Left renal pelvis (tissue), 4 donors: ENCODE results near the gene HMG20A. TPM values are rescaled to one million over a fixed set of nuclear protein-coding genes. Genes with fewer than 3 reads are reported as not detected.

ENCODE experiments used
- DNase-seq, 4 donors: peaks; one replicate each; pipeline ENCODE4 v3.0.0-alpha.2; 2013; ENCODE audit warnings: low read depth in 4 of 4, low spot score in 3 of 4
- polyA plus RNA-seq, 4 donors: library from polyadenylated mRNA; unstranded; fragments of 120-200 nt; gene quantifications; one replicate each; pipeline ENCODE4 v1.2.1, GENCODE V29; 2013; ENCODE audit not compliant: insufficient read length in 4 of 4

The HMG20A gene
- polyA plus RNA-seq, 4 donors: 55.8 to 74.6 (median 70.2) TPM

DNA sequence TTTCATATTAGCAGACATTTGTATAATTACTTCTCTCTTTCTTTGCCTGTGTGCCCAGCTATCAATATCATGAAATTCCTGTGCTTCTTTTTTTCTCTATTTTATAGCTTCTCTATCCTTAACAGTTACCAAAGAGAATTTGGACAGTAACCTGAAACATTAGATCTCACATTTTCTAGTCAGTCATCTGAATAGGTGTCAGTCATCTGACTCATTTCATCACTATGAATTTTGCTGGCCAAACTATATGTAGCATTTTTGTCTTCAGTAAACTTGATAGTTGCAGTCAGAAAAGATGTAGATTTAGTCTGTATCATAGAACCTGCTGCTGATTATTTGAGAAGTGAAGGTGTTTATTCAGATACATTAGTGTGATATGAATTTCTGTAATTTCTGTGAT, 52.6 kb downstream of the HMG20A start:
- no peak for DNase-seq

DNA sequence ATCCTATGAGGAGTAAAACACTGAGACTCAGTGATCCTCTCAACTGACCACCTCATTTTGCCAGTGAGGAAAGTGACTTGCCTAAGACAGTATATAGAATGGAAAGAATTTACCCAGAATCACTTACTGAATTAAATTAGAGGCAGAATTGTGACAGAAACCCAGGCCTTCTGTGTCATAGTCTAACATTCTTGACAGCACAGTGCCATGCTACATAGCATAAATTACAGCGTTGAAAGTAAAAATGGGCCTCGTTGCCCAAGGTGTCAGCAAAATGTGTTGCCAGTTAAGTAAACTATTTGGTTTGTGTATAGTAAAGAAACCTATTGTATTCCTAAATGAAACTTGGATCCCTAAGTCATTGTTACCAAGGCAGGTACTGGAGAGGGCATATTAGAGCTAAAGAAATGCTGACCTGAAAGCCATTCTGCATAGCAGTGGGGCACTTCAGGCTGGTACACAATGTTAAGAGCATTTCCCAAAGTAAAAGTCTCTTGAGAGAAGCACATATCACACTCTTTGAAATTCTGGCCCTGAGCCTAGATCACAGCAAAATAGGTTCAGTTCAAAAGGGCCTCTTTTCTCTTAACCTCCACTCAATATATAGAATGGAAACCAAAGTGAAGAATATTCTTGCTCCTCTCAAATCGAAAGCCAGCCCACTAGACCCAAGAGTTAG, 53.8 kb downstream of the HMG20A start:
- DNase-seq: no peak

DNA sequence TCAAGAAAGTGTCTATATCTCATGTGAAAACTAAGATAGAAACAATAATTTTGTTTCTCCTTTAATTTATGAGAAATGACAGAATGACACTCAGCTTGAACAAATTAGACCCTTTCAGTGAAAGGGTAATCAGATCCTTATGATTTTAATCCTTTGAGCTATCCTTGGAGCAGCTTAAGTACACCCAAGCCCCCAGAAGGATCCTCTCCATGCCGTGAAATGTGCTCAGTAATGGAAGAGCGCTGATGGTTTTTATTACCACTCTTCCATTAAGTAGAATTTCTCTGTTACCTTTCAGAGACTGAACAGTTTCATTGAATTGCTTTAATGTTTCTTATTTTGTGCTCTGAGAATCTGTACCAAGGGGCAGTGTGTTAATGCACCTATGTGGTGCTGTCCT, 54.3 kb downstream of the HMG20A start:
- no peak for DNase-seq

DNA sequence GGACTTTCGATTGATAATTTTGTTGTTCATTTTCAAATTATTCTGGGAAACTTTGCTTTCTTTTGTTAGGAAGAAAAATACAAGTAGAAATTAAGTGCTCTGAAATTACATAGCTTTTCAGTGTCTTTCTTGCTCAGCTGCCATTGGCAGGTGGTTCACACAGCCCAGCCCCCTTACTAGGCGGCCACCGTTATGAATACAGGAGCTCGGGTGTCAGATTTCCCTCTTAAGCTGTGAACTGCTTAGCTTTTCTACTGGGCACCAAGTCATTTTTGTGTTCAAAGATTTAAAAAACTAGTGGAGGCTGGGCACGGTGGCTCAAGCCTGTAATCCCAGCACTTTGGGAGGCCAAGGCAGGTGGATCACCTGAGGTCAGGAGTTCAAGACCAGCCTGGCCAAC, 55.2 kb downstream of the HMG20A start:
- DNase-seq: no peak

DNA sequence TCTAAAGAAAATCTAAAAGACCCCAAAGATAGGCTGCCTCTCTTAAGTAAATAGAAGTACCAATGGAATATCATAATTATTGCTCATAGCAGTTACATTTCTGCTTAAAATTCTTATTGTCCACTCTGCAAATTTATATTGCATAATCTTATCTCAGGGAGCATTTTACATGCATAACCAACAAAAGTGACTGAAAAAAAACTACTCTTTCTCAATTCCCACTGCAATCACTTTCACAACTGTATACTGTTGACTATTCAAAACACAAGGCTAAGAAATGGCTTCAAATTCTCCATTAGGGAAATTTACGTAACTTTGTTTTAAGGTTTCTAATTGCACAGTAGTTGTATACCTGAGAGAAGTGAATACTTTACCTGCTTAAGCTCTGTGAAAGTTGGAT, 56.3 kb downstream of the HMG20A start:
- DNase-seq: no peak

DNA sequence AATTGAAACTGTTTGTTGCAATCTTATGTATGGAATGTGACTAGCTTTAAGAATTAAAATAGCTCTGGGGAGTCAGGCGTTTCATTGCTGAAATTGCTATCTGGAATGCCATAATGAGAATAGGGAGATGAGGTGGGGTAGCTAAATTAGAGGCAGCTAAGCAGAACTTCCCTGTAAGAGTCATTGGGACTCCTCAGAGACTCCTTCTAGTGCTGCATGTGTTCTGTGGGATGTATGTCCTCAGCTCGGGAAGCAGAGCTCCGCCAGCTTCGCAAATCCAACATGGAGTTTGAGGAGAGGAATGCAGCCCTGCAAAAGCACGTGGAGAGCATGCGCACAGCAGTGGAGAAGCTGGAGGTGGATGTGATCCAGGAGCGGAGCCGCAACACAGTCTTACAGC, 57.4 kb downstream of the HMG20A start:
- DNase-seq: no peak

DNA sequence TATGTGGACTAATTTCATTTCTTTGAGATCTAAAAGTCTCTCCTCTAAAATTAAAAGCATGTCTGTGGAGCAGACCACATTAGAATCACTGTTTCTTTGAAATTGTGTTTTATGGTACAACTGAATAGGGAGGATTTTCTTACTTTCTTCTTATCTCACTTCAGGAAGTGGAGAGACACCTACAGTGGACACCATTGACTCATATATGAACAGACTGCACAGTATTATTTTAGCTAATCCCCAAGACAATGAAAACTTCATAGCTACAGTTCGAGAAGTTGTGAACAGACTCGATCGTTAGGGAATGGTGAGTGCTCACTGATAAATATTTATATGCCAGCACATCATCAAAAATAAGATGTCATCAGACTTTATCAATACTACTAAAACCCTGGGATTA, 58.3 kb downstream of the HMG20A start:
- DNase-seq: no peak

DNA sequence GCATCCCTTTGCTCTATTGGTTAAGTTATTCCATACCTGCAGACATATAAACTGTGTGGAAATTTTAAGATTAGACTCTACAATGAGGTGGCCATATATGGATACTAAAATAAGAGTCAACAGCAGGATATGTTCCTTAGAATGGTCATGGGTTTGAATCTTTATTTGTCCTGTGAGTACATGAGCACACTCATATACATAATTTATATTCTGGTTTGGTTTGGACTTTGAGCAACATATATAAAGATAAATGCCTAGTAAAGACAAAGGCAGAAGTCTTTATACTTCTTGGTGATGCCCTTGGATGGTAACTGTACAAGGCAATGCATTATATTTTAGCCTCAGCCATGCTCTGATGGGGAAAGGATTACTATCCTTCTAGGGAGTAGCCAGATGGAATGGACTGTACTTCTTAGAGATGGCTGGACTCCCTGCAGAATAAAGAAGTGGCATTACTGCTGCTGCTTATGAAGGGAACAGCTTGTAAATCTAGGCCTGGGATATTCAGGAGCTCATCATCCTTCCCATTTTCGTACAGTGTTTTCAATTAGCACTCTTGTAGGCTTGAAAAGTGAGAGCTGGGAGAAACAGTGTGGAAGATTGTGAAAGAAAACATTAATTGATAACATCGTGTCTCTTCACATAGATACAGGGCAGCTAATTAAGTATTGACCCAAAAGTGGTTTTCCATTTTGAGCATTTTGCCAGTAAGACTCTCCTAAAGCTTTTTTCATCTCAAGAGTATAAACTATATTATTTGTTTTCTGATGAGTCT, 60.4 kb downstream of the HMG20A start:
- DNase-seq: no peak

DNA sequence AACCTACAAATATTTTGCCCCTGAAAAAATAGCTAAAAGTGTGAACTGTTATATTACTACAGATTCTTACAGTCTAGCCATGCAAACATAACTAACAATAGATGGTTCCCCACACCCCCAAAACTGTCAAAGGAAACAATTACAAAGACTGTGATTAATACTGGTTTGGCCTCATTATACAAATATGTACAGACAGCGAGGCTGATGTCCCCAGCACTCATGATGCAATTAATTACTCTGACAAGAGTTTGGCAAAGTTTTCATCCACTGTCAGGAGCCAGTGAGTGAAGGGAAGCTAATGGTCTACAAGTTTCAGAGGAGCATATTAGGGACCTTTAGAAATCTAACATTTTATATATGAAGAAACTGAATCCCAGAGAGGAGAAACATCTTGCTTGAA, 61.0 kb downstream of the HMG20A start:
- no peak for DNase-seq

DNA sequence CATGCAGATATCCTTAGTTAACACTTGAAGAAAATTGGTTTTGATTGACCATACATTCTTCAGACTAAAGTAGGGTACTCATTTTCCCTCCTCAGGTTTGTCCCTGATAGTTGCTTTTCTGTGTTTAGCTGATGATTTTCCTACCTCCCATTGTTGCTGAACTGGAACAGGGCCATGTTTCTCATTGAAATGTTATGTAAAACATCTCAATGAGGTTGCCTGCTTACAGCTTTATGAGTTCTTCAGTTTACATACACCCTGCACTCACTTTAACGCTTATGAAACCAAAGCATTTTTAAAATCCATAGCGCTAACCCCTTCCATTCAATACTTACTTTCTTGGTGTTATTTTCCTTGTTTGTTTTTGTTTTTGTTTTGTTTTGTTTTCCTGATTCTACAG, 61.9 kb downstream of the HMG20A start:
- DNase-seq: no peak

DNA sequence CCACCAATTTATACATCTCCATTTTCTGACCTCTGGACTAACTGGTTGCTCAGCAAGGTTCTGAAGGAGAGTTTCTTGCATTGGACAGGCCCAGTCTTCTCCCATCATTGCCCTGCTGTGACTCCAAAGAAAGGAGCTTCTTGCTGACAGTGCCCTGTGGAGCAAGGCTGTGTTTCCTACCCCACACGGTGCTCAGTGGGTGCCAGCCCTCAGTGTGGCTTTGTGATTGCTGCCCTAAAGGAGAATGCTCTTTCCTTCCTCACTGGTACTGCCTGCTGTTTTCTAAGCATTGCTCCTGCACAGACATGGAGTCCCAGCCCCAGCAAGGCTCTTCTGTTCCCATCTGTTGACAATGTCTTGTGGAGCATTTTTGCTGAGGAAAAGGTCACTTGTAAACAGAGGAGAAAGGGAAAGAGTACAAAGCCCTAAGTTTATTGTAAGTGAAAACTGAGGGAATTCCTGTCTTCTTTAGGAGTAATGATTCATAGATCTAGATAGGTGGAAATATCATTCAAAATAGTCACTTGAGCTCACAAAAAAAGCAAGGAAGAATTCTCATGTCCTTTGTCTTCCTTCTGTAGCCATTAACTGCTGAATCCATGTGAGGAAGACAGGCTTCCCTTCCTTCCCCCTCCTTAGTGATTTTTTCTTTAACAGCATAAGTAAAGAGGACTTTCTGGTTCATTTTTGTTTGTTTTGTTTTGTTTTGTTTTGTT, 62.9 kb downstream of the HMG20A start:
- no peak for DNase-seq

DNA sequence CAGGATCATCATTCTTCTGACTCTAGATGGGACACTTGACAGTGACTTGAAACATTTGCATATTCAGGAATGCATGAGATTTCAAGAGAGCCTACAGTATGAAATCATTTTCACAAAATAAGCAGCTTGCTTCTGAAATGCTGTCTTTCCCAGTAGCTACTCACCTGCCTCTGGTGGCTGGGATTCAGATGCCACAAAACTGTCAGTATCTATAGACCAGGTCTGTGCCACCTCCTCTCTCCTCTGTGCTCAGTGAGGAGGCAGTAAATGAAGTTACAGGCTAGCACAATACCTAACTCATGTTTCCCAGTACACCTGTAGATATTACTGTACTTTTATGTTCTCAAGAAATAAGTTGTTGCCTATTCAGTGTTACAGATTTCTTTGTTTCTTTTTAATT, 64.3 kb downstream of the HMG20A start:
- DNase-seq: no peak

DNA sequence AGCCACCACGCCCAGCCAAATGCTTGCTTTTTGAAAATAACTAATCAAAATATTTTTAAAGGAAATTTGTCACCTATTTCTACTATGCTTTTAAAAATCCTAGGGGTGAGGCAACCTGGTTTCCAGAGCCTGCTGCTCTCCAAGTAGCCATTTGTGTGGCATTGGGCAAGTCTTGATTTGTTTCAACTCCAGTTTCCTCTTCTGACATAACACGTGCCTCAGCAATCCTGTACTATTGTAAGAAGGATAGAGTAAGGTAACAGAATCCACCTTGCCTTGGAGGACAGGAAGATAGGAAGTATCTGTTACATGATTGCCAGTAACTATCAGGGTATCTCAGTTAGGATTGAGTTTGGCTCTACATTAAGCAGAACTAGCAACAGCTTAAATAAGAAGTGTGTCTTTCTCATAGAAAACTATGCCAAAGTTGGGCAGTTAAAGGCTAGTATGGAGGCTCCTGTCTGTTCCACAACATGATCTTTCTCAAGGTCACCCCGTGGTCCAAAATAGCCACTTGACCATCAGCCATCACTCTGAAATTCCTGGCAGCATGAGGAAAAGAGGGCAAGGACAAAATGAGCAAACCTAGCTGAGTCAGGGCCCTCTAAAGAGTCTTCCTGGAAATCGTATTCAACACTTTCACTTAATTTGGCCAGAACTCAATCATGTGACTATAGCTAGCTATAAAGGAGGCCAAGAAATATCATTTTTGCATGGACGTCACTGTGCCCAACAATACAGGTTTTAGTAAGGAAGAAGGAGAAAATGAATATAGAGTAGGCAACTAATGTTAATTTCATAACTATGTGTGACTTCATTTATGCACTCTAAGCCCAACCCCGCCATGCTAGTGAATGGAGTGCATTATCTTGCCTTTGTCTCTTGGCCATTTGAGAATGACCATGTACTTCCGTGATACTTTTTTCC, 66.1 kb downstream of the HMG20A start:
- no peak for DNase-seq

DNA sequence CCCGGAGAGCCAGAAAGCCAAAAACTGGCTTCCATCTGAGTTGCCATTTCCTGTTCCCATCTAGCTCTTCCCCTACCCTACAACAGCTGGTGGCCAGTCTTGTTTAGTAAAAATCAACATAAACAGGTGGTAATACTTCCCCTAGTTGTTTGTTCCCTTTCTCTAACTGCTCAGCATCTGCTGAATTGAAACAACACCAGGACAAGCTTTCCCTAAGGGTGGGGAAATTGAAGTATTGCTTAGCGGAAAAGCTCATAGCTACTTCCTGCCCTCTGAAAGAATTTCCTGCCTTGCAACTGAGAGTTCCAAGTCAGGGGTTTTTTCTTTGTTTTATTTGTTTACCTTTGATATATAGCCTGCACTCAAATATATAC, 66.8 kb downstream of the HMG20A start:
- DNase-seq: no peak

DNA sequence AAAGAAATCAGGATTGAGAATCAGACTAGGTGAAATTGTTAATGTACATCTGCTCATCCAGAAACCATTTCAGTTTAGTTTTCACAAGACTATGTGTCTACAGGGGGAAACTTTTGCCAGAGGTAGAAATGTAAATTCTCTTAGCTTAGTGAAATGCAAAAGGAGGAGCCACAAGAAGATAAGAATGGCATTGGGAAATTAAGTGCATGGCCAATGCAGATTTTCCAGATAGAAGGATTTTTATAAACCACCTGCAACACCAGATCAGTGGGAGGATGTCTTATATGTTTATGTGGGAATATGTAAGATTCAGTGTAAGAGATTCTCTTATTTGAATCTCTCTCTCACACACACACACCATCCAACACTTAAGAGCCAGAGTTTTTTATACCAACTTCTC, 67.2 kb downstream of the HMG20A start:
- no peak for DNase-seq

DNA sequence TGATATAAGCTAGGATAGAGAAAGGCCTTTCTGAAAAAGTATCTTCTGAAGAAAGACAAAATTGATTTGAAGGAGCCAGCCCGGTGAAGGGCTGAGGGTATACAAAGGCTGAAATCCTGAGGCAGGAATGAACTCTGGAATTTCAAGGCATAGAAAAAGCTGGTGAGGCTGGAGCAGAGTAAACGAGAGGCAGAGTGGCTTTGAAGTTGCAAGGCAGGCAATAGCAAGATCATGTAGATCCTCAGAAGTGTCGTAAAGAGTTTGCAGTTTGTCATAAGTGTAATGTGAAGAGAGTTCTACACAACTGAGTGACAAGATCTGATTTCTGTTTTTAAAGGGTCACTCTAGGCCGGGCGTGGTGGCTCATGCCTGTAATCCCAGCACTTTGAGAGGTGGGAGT, 69.0 kb downstream of the HMG20A start:
- no peak for DNase-seq

DNA sequence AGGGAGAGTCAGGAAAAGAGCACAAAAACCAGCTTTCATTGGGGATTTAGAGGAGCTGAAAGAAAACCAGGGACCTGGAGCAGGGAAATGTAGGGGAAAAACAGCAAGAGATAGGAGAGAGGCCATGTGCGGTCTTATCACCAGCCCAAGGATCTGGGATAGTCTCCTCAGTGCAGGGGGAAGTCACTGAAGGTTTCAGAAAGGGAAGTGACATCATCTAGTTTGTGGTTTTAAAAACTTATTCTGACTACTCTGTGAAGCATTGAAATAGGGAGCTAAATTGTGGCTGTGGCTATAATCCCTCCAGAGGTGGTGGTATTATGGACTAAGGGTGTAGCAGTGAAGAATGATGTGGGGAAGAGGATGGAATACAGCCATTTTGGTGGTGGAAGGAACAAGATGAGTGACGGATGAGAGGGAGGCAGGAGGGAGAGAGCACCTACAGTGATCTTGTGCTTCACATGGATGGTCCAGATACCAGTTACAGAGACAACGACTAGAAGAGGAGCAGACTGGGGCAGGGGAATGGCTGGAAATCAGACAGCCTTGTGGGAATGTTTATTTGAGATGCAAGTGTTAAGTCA, 72.7 kb downstream of the HMG20A start:
- DNase-seq: no peak

DNA sequence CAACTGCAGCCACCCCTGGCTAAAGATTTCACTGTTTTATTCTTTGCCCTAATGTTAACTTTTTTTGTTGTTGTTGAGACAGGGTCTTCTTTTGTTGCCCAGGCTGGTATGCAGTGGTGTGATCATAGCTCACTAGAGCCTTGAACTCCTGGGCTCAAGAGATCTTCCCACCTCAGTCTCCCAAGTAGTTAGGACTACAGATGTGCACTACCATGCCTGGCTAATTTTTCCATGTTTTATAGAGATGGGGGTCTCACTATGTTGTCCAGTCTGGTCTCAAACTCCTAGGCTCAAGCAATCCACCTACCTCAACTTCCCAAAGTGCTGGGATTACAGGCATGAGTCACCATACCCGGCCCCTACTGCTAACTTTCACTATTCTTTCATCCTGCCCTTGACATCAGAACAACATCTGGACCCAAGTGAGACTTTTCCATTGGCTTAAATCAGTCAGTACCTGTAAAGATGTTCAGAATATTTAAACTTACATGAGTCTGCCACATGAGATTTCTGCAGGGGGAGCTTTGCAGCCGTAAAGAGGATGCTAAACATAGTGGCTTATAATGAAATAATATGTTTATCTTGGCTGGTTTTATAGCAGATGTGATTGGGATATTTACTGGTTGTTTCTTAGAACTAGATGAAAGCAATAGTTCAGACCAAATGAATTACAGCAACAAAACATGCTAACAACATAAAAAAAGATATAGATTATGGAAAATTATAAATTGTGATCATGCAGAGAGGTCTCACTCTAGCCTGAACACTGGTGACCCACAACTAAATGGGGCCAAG, 73.6 kb downstream of the HMG20A start:
- DNase-seq: no peak

DNA sequence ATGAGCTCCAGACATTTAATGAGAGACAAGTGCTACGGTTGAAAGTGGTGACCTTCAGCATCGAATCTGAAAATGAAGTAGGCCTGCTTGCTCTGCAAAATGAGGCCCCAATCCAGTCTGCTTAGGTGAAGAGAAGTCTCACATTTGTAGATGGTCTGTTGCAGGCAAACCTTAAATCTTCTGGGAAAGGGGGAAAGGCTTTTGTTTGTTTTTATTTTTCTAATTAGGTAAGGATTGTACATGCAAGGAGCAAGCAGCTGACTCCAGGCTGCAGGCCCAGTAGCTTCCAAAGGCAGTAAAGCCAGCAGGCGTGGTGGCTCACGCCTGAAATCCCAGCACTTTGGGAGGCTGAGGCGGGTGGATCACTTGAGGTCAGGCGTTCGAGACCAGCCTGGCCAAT, 74.3 kb downstream of the HMG20A start:
- DNase-seq: no peak
